Liver (tissue), 9 donors: Measurements from ENCODE around the gene SHMT2. TPM values are rescaled to one million over a fixed set of nuclear protein-coding genes. Genes with fewer than 3 reads are reported as not detected.

Experiments used
- DNase-seq: peaks from one replicate; pipeline ENCODE4 v3.0.0-alpha.2; 2017; ENCODE audit warnings: low spot score
- H3K27ac ChIP-seq, 2 donors: one replicate each; pipeline ENCODE4 v1.7.0; 2013; ENCODE audit warnings: inconsistent platforms in 2 of 2, low read length in 2 of 2, control low read depth in 1 of 2, low read depth in 1 of 2, mild to moderate bottlenecking in 1 of 2
- H3K27me3 ChIP-seq, 4 donors: one replicate each; pipeline versions ENCODE4 v1.6.1 to v1.7.0; 2013; ENCODE audit warnings: low read length in 3 of 4, inconsistent platforms in 1 of 4, mild to moderate bottlenecking in 1 of 4, moderate library complexity in 1 of 4; ENCODE audit not compliant: control insufficient read depth in 4 of 4, insufficient read depth in 4 of 4
- H3K36me3 ChIP-seq, 4 donors: one replicate each; pipeline versions ENCODE4 v1.6.1 to v1.7.0; 2013; ENCODE audit warnings: low read length in 3 of 4, mild to moderate bottlenecking in 3 of 4, low read depth in 1 of 4, moderate library complexity in 1 of 4; ENCODE audit not compliant: control insufficient read depth in 4 of 4, insufficient read depth in 3 of 4
- H3K4me1 ChIP-seq, 4 donors: one replicate each; pipeline versions ENCODE4 v1.6.1 to v1.7.0; 2013; ENCODE audit warnings: low read length in 3 of 4, mild to moderate bottlenecking in 3 of 4, moderate library complexity in 1 of 4; ENCODE audit not compliant: control insufficient read depth in 4 of 4, insufficient read depth in 4 of 4
- H3K4me3 ChIP-seq, 3 donors: one replicate each; pipeline versions ENCODE4 v1.6.1 to v1.7.0; 2013; ENCODE audit warnings: low read length in 3 of 3, control low read depth in 1 of 3, low read depth in 1 of 3, mild to moderate bottlenecking in 1 of 3
- H3K9ac ChIP-seq, 2 donors: one replicate each; pipeline ENCODE4 v1.7.0; 2013; ENCODE audit warnings: low read length in 2 of 2, mild to moderate bottlenecking in 2 of 2, moderate library complexity in 2 of 2, control low read depth in 1 of 2, low read depth in 1 of 2
- H3K9me3 ChIP-seq, 4 donors: one replicate each; pipeline versions ENCODE4 v1.6.1 to v1.7.0; 2013; ENCODE audit warnings: low read length in 3 of 4; ENCODE audit not compliant: control insufficient read depth in 4 of 4
- EGR1 ChIP-seq, 2 donors: IDR thresholded peaks; 2 replicates each; pipeline ENCODE4 v1.6.1; 2016 to 2018; ENCODE audit warnings: antibody characterized with exemption in 2 of 2, low read depth in 2 of 2
- FOXA1 ChIP-seq: IDR thresholded peaks from 2 replicates; pipeline ENCODE4 v1.6.1; 2016; ENCODE audit warnings: antibody characterized with exemption
- FOXA2 ChIP-seq: IDR thresholded peaks from 2 replicates; pipeline ENCODE4 v1.6.1; 2016; ENCODE audit warnings: antibody characterized with exemption
- GABPA ChIP-seq, 2 donors: IDR thresholded peaks in 1 of 2; conservative IDR thresholded peaks in 1 of 2; 2 replicates each; pipeline ENCODE4 v1.6.1; 2016; ENCODE audit warnings: antibody characterized with exemption in 2 of 2, mild to moderate bottlenecking in 1 of 2, moderate library complexity in 1 of 2
- HNF4A ChIP-seq, 2 donors: conservative IDR thresholded peaks; 2 replicates each; pipeline ENCODE4 v1.6.1; 2016; ENCODE audit warnings: antibody characterized with exemption in 2 of 2, mild to moderate bottlenecking in 2 of 2
- HNF4G ChIP-seq: IDR thresholded peaks from 2 replicates; pipeline ENCODE4 v1.6.1; 2016; ENCODE audit warnings: antibody characterized with exemption
- JUND ChIP-seq, 2 donors: IDR thresholded peaks; 2 replicates each; pipeline ENCODE4 v1.6.1; 2016; ENCODE audit warnings: antibody characterized with exemption in 2 of 2
- NR2F2 ChIP-seq: IDR thresholded peaks from 2 replicates; pipeline ENCODE4 v1.6.1; 2016; ENCODE audit warnings: antibody characterized with exemption
- RAD21 ChIP-seq, 2 donors: IDR thresholded peaks; 2 replicates each; pipeline ENCODE4 v1.6.1; 2016; ENCODE audit warnings: antibody characterized with exemption in 2 of 2, mild to moderate bottlenecking in 2 of 2
- RXRA ChIP-seq, 2 donors: IDR thresholded peaks; 2 replicates each; pipeline ENCODE4 v1.6.1; 2017 to 2018; ENCODE audit warnings: antibody characterized with exemption in 2 of 2, mild to moderate bottlenecking in 1 of 2
- SP1 ChIP-seq: IDR thresholded peaks from 2 replicates; pipeline ENCODE4 v1.6.1; 2018; ENCODE audit warnings: antibody characterized with exemption, mild to moderate bottlenecking
- TAF1 ChIP-seq: conservative IDR thresholded peaks from 2 replicates; pipeline ENCODE4 v1.6.1; 2016; ENCODE audit warnings: antibody characterized with exemption, mild to moderate bottlenecking
- YY1 ChIP-seq: IDR thresholded peaks from 2 replicates; pipeline ENCODE4 v1.6.1; 2016; ENCODE audit warnings: antibody characterized with exemption, mild to moderate bottlenecking
- WGBS: extraction: QIAGEN DNeasy Blood & Tissue Kit; methylation state at CpG from one replicate; pipeline ENCODE4 v1.1.7; 2013; 5-methylcytosine and 5-hydroxymethylcytosine counted together
- polyA plus RNA-seq, 2 donors: library from polyadenylated mRNA; stranded (reverse) in 1 of 2; unstranded in 1 of 2; fragments of 200-250 nt in 1 of 2; fragments of >200 nt in 1 of 2; fragmentation: Nextera tagmentation in 1 of 2; extraction: Ambion mirVana in 1 of 2; gene quantifications; one replicate each; pipeline versions ENCODE4 v1.2.1 to v1.2.3, GENCODE V29; 2013 to 2015
- total RNA-seq, 2 donors: library from RNA; depleted of rRNA; stranded (reverse); fragments of >200 nt; gene quantifications; one replicate each; pipeline ENCODE4 v1.2.3, GENCODE V29; 2014
- TF ChIP-seq, protein P1 (sequence below): IDR thresholded peaks from 2 replicates; pipeline ENCODE4 v1.6.1; 2016; ENCODE audit warnings: antibody characterized with exemption
- TF ChIP-seq, protein P2 (sequence below): fragments of 150-350 bp; IDR thresholded peaks from 2 replicates; pipeline ENCODE4 v1.5.1; 2017; ENCODE audit warnings: improper control_type of control experiment, low read depth, low read length; ENCODE audit not compliant: missing input control
- TF ChIP-seq, protein P3 (sequence below): IDR thresholded peaks from 2 replicates; pipeline ENCODE4 v1.6.1; 2016; ENCODE audit warnings: antibody characterized with exemption
- TF ChIP-seq, protein P4 (sequence below): IDR thresholded peaks from 2 replicates; pipeline ENCODE4 v1.6.1; 2016; ENCODE audit warnings: antibody characterized with exemption, mild to moderate bottlenecking
- TF ChIP-seq, protein P5 (sequence below): IDR thresholded peaks from 2 replicates; pipeline ENCODE4 v1.6.1; 2016; ENCODE audit warnings: antibody characterized with exemption
- donor health status: healthy.
- donor health status: healthy.
- donor health status: healthy.
- donor health status: healthy.
- donor health status: healthy.

The SHMT2 gene
- total and polyA plus RNA-seq, 4 donors, result 66.7 to 276 (median 179) TPM

DNA sequence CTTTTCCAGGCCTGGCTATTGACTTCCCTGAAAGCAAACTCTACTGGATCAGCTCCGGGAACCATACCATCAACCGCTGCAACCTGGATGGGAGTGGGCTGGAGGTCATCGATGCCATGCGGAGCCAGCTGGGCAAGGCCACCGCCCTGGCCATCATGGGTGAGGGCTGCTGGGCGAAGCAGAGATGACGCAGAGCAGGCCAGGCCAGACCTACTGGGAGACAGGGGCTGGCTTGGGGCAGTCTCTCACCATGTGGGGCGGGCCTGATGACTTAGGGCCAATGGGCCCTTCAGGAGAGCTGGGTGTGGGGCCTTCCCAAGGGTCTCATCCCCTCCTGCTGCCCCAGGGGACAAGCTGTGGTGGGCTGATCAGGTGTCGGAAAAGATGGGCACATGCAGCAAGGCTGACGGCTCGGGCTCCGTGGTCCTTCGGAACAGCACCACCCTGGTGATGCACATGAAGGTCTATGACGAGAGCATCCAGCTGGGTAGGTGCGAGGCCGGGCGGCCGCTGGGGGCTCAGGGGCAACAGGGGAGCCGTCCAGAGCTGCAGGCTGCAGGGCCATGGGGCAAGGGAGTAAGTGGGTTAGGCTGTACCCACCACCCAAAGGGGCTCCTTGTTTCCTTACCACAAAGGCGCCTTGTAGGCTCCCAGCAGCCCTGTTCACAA, 49.1 kb upstream of the SHMT2 start:
- DNase-seq, result no peak
- no peaks in the 10 kb centered on the region for H3K9me3 ChIP-seq
- H3K27me3 ChIP-seq, result no peaks in the 10 kb centered on the region
- 94% methylated on average over 20 of the region's 20 CpGs for WGBS
- H3K4me1 ChIP-seq, result no peaks in the 10 kb centered on the region
- H3K27ac ChIP-seq, result no peak overlapping the region
- H3K9ac ChIP-seq, result no peak overlapping the region
- H3K36me3 ChIP-seq, result peaks cover 39 to 89% (median 60%) of the 10 kb centered on the region in 4 donors
- H3K4me3 ChIP-seq, result no peak overlapping the region
- TF ChIP-seq, protein P1, sequence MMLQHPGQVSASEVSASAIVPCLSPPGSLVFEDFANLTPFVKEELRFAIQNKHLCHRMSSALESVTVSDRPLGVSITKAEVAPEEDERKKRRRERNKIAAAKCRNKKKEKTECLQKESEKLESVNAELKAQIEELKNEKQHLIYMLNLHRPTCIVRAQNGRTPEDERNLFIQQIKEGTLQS, result no peak
- TF ChIP-seq FOXA1 (no peak), YY1 (no peak), JUND (IDR thresholded peaks at IDR 0.05) (no peak), RAD21 (IDR thresholded peaks at IDR 0.05) (no peak), HNF4A (conservative IDR thresholded peaks at IDR 0.05) (no peak), GABPA (IDR thresholded peaks at IDR 0.05 in 1 of 2, conservative IDR thresholded peaks at IDR 0.05 in 1 of 2) (no peak), SP1 (no peak), HNF4G (no peak), FOXA2 (no peak), EGR1 (IDR thresholded peaks at IDR 0.05; ENCODE audit: low read depth in 2 of 2) (no peak), RXRA (IDR thresholded peaks at IDR 0.05) (no peak), TAF1 (no peak)
- TF ChIP-seq, protein P2, sequence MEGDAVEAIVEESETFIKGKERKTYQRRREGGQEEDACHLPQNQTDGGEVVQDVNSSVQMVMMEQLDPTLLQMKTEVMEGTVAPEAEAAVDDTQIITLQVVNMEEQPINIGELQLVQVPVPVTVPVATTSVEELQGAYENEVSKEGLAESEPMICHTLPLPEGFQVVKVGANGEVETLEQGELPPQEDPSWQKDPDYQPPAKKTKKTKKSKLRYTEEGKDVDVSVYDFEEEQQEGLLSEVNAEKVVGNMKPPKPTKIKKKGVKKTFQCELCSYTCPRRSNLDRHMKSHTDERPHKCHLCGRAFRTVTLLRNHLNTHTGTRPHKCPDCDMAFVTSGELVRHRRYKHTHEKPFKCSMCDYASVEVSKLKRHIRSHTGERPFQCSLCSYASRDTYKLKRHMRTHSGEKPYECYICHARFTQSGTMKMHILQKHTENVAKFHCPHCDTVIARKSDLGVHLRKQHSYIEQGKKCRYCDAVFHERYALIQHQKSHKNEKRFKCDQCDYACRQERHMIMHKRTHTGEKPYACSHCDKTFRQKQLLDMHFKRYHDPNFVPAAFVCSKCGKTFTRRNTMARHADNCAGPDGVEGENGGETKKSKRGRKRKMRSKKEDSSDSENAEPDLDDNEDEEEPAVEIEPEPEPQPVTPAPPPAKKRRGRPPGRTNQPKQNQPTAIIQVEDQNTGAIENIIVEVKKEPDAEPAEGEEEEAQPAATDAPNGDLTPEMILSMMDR, result no peak
- TF ChIP-seq, protein P3, sequence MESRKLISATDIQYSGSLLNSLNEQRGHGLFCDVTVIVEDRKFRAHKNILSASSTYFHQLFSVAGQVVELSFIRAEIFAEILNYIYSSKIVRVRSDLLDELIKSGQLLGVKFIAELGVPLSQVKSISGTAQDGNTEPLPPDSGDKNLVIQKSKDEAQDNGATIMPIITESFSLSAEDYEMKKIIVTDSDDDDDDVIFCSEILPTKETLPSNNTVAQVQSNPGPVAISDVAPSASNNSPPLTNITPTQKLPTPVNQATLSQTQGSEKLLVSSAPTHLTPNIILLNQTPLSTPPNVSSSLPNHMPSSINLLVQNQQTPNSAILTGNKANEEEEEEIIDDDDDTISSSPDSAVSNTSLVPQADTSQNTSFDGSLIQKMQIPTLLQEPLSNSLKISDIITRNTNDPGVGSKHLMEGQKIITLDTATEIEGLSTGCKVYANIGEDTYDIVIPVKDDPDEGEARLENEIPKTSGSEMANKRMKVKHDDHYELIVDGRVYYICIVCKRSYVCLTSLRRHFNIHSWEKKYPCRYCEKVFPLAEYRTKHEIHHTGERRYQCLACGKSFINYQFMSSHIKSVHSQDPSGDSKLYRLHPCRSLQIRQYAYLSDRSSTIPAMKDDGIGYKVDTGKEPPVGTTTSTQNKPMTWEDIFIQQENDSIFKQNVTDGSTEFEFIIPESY, result no peak
- TF ChIP-seq, protein P4, sequence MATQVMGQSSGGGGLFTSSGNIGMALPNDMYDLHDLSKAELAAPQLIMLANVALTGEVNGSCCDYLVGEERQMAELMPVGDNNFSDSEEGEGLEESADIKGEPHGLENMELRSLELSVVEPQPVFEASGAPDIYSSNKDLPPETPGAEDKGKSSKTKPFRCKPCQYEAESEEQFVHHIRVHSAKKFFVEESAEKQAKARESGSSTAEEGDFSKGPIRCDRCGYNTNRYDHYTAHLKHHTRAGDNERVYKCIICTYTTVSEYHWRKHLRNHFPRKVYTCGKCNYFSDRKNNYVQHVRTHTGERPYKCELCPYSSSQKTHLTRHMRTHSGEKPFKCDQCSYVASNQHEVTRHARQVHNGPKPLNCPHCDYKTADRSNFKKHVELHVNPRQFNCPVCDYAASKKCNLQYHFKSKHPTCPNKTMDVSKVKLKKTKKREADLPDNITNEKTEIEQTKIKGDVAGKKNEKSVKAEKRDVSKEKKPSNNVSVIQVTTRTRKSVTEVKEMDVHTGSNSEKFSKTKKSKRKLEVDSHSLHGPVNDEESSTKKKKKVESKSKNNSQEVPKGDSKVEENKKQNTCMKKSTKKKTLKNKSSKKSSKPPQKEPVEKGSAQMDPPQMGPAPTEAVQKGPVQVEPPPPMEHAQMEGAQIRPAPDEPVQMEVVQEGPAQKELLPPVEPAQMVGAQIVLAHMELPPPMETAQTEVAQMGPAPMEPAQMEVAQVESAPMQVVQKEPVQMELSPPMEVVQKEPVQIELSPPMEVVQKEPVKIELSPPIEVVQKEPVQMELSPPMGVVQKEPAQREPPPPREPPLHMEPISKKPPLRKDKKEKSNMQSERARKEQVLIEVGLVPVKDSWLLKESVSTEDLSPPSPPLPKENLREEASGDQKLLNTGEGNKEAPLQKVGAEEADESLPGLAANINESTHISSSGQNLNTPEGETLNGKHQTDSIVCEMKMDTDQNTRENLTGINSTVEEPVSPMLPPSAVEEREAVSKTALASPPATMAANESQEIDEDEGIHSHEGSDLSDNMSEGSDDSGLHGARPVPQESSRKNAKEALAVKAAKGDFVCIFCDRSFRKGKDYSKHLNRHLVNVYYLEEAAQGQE, result no peak

DNA sequence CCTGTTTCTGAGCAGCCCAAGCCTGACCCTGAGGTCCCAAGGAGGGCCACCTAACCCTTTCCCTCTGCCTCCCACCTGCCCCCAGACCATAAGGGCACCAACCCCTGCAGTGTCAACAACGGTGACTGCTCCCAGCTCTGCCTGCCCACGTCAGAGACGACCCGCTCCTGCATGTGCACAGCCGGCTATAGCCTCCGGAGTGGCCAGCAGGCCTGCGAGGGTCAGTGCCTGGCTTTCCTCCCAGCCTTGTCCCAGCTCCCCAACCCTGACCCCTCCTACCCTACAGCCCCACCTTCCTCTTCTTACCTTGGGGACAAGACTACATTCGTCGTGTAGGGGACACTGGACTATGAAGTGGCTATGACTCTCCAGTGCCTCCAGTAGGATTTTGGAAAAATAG, 48.4 kb upstream of the SHMT2 start:
- Histone ChIP-seq H3K36me3 (peaks cover 41 to 89% (median 63%) of the 10 kb centered on the region in 4 donors), H3K4me1 (no peaks in the 10 kb centered on the region), H3K9me3 (no peaks in the 10 kb centered on the region), H3K27me3 (no peaks in the 10 kb centered on the region), H3K9ac (no peak overlapping the region), H3K27ac (no peak overlapping the region), H3K4me3 (no peak overlapping the region)
- TF ChIP-seq, protein P1, result no peak
- TF ChIP-seq GABPA (IDR thresholded peaks at IDR 0.05 in 1 of 2, conservative IDR thresholded peaks at IDR 0.05 in 1 of 2) (no peak), NR2F2 (no peak), RXRA (IDR thresholded peaks at IDR 0.05) (no peak), RAD21 (IDR thresholded peaks at IDR 0.05) (no peak), JUND (IDR thresholded peaks at IDR 0.05) (no peak), EGR1 (IDR thresholded peaks at IDR 0.05; ENCODE audit: low read depth in 2 of 2) (no peak), TAF1 (no peak), FOXA1 (no peak), HNF4A (conservative IDR thresholded peaks at IDR 0.05) (no peak)
- TF ChIP-seq, protein P5, sequence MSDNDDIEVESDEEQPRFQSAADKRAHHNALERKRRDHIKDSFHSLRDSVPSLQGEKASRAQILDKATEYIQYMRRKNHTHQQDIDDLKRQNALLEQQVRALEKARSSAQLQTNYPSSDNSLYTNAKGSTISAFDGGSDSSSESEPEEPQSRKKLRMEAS, result no peak
- TF ChIP-seq, protein P2, result no peak
- 73% methylated on average over 9 of the region's 9 CpGs for WGBS
- no peak for DNase-seq
